ENCODE results near the gene POGLUT2.
A peak's percentile ranks its signal among the peaks of the same experiment; 100 is the strongest.

The POGLUT2 gene

DNA sequence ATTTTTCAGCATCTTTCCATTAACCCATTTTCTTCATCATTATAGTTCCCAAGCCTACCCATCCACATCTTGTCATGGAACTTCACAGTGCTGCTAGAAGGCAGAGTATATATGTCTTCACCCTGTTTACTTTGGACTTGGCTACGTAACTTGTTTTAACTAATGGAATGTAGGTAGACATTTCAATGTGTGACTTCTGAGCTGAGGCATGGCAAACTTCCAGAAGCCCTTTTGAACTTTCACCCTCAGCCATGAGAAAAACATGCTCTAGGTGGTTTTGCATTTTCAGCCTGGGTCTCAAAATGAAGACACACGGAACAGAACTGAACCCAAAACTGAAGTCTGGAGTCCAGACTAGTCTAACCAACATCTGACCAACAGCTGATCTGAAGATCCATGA is 28.3 kb downstream of the POGLUT2 start:
- TF ChIP-seq, protein P1, sequence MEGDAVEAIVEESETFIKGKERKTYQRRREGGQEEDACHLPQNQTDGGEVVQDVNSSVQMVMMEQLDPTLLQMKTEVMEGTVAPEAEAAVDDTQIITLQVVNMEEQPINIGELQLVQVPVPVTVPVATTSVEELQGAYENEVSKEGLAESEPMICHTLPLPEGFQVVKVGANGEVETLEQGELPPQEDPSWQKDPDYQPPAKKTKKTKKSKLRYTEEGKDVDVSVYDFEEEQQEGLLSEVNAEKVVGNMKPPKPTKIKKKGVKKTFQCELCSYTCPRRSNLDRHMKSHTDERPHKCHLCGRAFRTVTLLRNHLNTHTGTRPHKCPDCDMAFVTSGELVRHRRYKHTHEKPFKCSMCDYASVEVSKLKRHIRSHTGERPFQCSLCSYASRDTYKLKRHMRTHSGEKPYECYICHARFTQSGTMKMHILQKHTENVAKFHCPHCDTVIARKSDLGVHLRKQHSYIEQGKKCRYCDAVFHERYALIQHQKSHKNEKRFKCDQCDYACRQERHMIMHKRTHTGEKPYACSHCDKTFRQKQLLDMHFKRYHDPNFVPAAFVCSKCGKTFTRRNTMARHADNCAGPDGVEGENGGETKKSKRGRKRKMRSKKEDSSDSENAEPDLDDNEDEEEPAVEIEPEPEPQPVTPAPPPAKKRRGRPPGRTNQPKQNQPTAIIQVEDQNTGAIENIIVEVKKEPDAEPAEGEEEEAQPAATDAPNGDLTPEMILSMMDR (conservative IDR thresholded peaks at IDR 0.05; ENCODE audit: control insufficient read depth, insufficient read depth, low read depth, low read length): no peak
- no peak overlapping the region for H3K4me3 ChIP-seq (ENCODE audit: control insufficient read depth, low read depth, low read length)

GRCh38 chr13:102769679-102770078 is 29.1 kb downstream of the POGLUT2 start:
- TF ChIP-seq, protein P1 (conservative IDR thresholded peaks at IDR 0.05; ENCODE audit: control insufficient read depth, insufficient read depth, low read depth, low read length): peak; percentile 9
- peak; percentile 31 for DNase-seq (ENCODE audit: low read depth)
- H3K4me3 ChIP-seq (ENCODE audit: control insufficient read depth, low read depth, low read length): no peak overlapping the region

More for the DNA sequence above, 28.3 kb downstream of the POGLUT2 start:
- no peak for DNase-seq (ENCODE audit: low read depth)

GRCh38 chr13:102768909-102769308 is 29.9 kb downstream of the POGLUT2 start:
- TF ChIP-seq, protein P1 (conservative IDR thresholded peaks at IDR 0.05; ENCODE audit: control insufficient read depth, insufficient read depth, low read depth, low read length): no peak
- DNase-seq (ENCODE audit: low read depth): peak; percentile 41
- H3K4me3 ChIP-seq (ENCODE audit: control insufficient read depth, low read depth, low read length): no peak overlapping the region

- TF ChIP-seq, protein P1 (conservative IDR thresholded peaks at IDR 0.05; ENCODE audit: control insufficient read depth, insufficient read depth, low read depth, low read length): no peak
- H3K4me3 ChIP-seq (ENCODE audit: control insufficient read depth, low read depth, low read length): no peak overlapping the region
- DNase-seq (ENCODE audit: low read depth): no peak
These were observed 35.0 kb downstream of the POGLUT2 start for GRCh38 chr13:102763741-102764140.

DNA sequence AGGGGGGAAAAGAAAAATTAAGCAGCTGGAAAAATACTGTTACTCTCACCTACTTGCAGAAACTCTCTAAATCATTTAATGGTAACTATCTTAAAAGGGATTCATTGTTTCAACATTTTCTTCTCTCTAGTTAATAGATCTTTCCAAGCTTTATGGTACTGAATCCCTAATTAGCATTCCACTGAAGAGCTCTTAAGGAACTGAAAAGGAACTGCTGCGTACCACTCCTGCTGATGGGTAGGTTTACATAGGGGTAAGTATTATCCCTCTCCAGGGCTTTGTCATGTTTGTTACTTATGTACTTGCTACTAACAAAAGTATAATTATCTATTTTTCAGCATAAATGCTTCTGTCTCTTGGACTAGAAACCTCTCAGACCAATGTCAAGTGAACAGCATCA is 37.7 kb downstream of the POGLUT2 start:
- TF ChIP-seq, protein P1 (conservative IDR thresholded peaks at IDR 0.05; ENCODE audit: control insufficient read depth, insufficient read depth, low read depth, low read length): no peak
- DNase-seq (ENCODE audit: low read depth): no peak
- no peak overlapping the region for H3K4me3 ChIP-seq (ENCODE audit: control insufficient read depth, low read depth, low read length)

GRCh38 chr13:102758842-102759241 is 39.9 kb downstream of the POGLUT2 start:
- TF ChIP-seq, protein P1 (conservative IDR thresholded peaks at IDR 0.05; ENCODE audit: control insufficient read depth, insufficient read depth, low read depth, low read length): no peak
- no peak for DNase-seq (ENCODE audit: low read depth)
- no peak overlapping the region for H3K4me3 ChIP-seq (ENCODE audit: control insufficient read depth, low read depth, low read length)

DNA sequence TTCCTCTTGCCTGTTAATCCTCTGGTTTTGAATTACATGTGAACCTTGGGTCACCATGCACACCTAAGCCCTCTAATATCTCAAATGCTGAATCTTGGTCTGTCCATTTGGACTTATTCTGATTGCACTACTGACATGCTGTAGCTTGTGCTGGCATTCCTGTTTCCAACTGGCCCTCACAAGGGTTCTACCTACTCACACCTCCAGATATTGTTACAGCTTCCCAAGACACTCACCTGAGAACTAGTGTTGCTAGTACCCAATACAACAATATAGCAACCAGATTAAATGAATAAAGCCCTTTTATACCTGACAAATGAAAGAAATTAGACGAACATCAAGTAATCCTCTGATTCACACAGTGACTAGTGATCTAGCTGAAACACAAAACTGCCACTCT is 41.8 kb downstream of the POGLUT2 start:
- TF ChIP-seq, protein P1 (conservative IDR thresholded peaks at IDR 0.05; ENCODE audit: control insufficient read depth, insufficient read depth, low read depth, low read length): no peak
- H3K4me3 ChIP-seq (ENCODE audit: control insufficient read depth, low read depth, low read length): no peak overlapping the region
- DNase-seq (ENCODE audit: low read depth): no peak

Measured in fibroblast of mammary gland (primary cell).